ENCODE measurements around the gene OPCML.
A peak's percentile ranks its signal among the peaks of the same experiment; 100 is the strongest.

Gene OPCML

DNA sequence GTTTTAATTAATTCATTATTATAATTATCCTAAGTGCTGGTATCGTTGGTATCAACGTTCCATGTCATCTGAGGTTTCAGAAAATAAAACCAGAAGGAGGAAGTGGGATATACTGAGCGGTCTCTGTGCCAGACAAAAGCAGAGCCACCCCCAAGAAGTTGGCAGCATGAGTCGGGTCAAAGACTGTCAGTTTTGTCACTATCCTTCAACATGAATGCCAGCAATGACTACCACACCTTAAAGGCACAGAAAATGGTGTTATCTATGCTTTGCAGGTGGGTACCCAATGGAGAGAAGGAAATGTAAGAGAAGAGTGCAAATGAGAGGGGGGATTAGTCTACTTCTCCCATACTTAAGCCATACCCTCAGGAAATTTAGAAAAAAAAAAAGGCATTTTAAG lies 408.5 kb downstream of the OPCML start:
- DNase-seq (ENCODE audit: low read depth): no peak

DNA sequence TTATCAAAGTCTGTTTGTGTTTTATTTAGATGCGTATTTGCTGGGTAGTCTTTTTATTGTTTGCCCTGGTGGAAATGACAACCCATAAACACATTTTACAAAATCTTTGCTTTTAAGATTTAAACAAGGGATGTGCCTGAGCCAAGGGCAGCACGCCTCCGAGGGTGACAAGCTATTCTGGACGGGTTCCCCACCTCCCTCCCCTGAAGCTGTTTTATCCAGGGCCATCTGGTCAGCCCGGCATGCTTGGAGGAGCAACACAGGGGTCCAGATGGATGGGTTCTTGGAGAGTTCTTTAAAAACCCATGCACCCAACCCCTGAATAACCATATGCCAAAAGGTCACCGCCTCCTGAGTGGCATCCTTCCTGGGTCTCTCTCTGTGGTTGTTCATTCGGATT lies 408.9 kb downstream of the OPCML start:
- DNase-seq (ENCODE audit: low read depth): no peak

DNA sequence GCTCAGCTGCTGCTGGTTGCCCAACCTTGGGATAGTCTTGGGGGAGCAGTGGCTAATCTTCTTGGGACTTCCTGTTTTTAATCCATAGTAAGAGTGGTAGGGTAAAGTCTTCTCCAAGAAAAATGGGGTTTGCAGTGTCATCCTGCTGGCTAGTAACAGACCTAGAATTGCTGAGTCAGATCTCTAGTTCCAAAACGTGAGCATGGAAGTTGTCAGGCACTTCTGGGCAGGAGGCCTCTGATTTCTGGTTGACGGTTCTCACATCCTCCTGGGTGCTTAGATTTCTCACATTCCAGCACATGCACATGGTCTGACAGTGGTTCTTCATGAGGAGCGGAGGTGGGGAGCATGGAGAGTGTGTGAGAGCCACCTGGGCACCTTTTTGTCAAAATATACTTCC lies 410.0 kb downstream of the OPCML start:
- DNase-seq (ENCODE audit: low read depth): no peak

DNA sequence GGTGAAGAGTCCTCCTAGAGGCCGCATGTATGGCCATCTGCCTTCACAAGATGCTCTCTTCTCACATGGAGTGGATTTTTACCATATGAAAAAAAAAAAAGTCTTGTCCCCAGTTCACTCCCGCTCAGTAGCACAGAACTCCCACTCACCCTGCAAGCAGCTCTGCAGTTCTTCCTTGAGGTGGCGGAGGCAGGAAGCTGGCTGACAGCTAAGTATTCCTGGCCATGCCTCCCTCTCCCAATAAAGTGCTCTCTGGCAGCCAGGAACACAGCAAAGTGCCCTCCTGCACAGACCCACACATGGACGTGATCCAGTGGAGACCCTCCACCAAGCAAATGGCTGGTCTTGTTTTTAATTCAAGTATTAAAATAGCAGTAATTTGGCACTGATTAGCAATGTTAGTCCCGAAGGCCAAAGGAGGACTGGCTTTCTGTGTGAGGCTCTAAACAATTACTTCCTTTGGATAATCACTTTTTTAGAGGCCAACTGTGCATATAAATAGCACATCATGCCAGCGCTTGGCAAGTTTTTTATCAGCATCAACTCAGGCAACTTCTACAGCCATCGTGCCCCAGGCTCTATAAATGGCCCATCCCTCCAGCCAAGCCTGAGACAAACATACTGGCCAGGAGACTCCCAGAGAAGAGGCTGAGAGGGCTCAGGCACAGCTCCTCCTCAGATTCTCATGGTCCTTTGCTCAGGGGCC lies 413.6 kb downstream of the OPCML start:
- no peak for DNase-seq (ENCODE audit: low read depth)

DNA sequence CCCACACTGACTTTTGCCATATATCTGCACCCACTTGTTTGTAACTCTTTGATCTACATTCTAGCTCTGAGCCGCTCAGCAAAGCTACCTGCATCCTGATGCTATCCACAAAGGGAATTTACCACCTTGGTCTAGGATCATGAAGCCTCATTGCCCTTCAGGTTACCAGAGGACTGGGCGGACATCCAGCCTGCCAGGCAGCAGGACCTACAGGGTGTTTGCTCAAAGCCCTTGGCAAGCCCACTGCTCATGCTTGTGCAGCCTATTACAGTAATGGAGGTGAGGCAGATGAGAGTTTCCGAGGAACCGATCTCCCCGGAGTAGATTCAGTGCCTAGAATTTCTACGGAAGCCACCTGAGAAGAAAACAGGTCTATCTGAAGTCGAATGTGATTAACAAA lies 417.2 kb downstream of the OPCML start:
- no peak for DNase-seq (ENCODE audit: low read depth)

DNA sequence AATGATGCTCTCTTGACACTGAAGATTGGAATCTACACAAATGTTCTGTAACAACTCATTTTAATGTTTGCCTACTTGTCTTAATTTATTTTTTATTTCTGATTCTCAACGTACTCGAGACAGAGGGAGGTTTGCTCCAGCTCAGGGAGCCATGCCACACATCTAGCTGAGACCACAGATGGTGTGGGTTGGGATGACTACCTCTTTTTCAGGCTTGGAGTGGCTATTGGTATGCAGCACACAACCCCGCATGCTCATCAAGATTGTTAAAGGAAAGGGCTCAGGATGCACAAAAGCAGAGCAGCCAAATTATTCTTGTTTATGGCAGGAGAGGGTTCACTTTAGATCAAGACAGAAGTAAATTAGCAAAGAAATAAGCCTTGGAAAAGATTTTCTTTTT lies 424.5 kb downstream of the OPCML start:
- DNase-seq (ENCODE audit: low read depth): no peak

DNA sequence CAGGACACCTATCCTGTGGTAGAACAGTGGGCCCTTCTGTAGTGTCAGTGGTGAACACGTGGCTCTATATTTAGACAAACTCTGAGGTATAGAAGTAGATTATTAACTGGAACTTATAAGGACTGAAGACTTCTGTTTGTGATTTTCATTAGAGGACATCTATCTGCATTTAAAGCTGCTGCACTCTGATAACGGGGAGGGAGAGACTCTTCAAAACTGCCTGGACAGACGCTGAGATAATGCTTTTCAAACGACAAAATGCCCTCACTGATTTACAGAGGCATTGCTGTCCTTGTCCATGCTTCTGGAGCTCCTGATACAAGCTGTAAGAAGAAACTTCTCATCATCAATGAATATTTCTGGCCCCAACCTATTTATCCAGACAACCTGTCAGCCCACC lies 425.2 kb downstream of the OPCML start:
- no peak for DNase-seq (ENCODE audit: low read depth)

DNA sequence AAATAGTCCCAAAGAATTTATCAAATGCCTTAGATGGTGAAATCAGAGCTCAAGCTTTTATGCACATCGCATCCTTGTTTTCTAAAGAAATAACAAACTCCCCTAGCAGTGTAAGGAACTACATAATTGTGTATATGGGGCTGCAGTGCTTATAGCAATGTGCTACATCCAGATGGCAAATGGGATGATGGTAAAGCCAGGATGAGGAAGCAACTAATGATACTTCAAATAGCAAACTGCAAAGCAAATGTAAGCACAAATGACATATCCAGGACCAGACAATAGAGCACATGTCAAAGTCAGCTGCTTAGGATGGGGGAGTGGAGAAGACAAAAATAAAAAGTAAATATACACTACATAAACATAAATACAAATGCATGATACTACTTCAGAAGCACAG lies 425.9 kb downstream of the OPCML start:
- no peak for DNase-seq (ENCODE audit: low read depth)

DNA sequence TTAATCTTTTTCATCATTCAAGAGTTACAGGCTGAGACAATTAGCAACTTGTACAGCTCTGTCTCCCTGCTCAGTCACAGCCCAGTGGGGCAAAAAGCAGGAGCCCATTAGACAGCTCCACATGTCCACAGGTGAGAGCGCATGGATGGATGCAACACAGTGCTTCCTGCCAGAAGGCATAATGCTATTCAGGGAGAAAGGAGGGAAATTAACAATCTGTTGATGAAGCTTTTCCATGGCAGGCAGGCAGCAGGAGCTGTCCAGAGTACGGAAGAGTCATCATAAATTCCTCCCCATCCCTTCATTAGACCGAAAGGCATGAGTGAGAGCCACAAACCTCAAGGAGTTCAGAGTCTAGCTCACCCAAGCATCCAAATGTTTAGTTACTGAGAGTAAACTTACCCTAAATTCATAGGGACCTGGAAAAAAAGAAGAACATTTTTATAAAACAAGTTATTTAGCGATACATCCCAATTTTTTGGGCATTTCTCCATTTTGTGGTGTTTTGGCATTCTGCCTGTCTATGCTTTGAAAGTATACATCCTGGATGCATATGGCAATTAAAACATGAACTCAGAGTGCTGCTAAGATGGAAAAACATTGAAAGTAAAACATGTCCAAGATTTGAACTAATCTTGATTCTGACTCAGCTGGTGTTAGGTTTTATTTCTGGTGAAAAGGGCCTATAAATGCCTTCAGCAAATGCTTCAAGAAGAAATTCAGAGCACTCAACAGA lies 428.1 kb downstream of the OPCML start:
- no peak for DNase-seq (ENCODE audit: low read depth)

DNA sequence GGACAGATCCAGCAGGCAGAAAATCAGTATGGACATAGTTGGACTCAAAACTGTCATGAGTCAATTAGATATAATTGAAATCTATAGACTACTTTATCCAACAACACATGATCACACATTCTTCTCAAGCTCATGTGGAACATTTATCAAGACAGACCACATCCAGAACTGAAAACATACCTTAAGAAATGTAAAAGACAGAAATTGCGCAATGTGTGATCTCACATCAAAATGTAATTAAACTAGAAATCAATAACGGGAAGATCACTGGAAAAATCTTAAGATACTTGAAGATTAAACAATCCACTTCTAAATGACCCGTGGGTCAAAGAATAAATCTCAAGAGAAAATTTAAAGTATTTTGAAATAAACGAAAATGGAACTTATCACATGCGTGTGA lies 435.3 kb downstream of the OPCML start:
- no peak for DNase-seq (ENCODE audit: low read depth)

DNA sequence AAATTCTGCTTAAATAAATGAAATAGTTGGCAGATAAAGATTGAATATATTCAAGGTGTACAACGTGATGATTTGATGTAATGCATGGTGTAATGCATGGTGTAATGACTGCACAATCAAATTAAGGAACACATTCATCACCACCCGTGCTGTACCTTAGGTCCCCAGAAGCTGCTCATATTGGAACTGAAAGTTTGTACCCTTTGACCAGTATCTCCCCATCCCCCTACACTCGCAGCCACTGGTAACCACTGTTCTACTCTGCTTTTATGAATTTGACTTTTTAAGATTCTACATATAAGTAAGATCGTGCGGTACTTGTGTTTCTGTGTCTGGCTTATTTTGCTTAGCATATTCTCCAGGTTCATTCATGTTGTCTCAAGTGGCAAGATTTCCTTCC lies 445.8 kb downstream of the OPCML start:
- no peak for DNase-seq (ENCODE audit: low read depth)

DNA sequence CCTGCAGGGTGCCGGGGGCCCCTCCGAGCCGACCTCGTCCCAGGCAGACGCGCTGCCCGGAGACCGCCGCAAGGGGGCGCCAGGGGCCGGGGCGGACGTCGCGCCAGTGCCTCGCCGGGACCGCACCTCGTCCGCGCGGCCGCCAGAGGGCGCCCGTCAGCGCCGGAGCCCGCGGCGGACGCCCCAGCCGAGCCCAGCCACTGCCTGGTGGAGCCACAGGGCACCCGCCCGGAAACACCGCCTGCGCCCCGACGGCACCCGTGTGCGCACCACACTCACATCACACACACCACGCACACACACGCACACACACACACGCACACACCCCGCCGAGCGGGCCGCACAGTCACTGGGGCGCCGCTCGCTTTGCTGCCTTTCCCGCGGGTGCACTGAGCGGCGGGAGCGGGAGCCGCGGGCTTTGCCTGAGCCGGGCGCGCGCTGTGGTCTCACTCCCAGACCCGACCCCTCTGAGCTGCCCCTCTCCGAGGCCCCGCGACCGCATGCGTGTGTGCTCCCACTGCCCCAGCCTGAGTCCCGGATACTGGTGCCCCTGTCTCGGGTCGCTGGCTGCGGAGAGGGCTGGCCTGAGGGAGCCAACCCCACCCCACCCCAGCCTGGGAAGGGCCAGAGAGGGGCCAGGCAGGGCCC lies 449.3 kb downstream of the OPCML start:
- peak; percentile 6 for DNase-seq (ENCODE audit: low read depth)

DNA sequence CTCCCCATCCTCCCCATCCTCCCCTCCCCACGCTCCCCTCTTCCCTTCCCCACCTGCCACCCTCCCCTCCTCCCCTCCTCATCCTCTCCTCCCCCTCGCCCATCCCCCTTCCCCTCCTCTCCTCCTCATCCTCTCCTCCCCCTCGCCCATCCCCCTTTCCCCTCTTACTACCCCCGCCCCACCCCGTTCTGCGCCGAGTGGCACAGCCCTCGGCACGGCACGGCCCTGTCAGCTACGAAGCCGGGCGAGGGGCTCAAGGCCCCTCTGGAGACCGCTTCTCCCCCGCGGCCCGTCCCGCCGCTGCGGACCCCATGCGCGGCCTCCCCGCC lies 449.9 kb downstream of the OPCML start:
- no peak for DNase-seq (ENCODE audit: low read depth)

DNA sequence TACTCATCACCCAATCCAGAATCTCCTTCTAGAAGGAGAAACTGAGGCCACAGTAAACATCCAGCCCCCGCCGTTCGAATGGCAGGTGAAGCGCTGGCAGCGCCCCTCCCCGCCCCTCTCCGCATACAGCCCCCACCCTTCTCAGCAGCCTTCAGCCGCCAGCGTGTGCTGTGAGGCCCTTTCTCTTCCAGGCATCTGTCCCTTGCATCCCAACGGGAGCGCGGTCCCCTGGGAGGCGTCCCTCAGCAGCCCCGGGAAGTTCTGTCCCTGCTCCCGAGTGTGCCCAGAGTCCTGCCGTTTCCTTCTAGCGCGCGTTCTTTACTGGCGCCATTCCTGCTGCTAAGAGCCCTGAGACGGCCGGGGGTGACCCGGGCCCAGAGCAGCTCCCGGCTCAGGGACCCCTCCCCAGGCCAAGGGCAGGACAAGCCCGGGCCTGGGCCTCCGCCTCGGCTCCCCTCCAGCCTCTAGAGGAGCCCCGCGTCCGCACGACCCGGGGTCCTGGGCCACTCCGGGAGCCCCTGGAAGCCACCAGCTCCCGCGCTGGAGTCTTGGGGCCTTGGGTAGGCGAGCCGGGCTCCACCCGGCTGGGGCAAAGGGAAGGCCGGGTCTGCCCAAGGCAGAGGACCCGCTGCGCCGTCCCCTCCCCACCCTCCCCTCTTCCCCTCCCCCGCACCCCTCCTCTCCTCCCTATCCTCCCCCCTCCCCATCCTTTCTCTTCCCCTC lies 450.4 kb downstream of the OPCML start:
- no peak for DNase-seq (ENCODE audit: low read depth)

DNA sequence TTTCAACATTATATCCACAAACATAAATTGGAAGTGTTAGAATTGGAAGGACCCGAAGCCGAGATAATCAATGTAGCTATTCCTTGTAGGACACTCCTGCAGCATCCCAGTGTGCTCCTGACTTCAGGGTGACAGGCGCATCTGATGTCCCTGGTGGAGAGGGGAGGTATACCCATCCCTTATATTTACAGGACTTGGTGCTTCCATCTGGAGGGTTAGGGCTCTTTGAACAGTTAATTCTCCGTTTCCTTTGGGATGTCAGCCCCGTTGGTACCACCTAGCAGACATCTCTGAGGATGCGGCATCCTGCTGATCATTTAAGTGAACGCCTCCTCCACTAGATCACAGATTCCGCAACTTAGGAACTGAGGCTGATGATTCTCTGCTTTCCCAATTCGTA lies 451.3 kb downstream of the OPCML start:
- no peak for DNase-seq (ENCODE audit: low read depth)

DNA sequence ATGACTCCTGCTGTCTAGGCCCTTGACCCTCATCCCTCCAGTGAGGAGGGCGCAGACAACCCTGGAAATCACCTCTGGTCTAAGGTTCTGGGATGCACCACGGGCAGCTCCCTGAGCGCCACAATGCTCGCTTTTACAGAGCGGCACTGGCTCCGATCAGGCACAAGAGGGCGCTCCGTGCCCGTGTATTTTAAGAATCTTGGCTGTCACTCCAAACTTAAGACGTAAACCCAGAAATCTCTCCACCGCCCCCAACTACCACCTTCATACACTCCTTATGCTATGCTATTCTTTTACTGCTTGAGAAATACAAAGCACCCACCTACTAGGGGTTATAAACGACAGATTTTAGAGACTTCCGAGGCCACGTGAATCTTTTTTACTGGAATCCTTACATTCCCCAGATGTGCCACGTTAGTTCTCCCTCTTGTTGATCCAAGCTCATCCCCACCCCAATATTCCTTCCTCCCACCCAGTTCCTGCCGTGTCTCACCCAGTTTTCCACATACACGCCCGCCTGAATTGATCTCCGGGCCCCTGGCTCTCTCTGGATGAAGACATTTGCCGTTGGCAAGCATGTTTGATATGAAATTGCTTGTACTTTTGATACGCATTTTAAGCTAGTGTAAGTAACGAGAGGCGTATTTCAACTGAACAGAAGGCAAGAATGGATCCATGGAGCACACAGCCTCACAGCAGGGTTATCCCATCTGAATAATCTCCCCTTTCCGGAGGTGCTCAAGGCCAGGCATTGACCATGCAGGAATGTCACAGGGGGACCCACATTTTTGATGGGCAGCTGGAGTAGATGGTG lies 453.5 kb downstream of the OPCML start:
- DNase-seq (ENCODE audit: low read depth): no peak

DNA sequence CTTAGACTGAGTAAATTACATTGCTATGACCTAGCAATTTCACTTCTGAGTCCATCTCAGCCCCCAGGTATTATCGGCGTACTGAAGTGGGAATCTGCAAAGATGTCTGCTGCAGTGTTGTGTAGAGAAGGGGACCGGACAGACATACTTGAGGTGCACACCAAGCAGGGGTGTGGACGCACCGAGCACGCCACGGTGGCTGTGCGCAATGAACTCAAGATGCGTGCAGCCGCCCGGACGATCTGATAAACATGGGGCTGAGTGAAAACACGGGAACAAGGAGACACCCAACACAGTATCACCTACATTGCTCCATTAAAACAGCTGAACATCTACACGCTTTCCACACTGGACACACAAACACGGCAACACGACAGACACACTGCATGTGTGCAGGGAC lies 454.3 kb downstream of the OPCML start:
- DNase-seq (ENCODE audit: low read depth): no peak

DNA sequence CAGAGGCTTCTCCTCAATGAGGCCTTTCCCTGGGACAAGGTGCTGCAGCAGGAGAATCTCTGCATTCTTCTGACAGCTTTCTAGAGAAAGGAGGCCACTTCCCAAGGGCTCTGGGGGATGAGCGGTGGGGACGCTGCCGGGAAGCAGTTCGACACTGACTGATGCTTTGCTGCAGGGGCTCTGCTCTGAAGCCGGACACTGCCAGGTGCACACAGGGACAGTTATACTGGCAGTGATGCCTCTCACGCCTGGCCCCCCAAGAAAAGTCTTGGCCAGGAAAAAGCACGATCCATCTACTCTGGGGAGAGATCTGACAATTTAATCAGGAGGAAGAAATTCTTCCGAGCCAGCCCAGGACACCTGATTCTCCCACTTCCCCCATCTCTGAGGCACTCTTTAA lies 456.9 kb downstream of the OPCML start:
- no peak for DNase-seq (ENCODE audit: low read depth)

DNA sequence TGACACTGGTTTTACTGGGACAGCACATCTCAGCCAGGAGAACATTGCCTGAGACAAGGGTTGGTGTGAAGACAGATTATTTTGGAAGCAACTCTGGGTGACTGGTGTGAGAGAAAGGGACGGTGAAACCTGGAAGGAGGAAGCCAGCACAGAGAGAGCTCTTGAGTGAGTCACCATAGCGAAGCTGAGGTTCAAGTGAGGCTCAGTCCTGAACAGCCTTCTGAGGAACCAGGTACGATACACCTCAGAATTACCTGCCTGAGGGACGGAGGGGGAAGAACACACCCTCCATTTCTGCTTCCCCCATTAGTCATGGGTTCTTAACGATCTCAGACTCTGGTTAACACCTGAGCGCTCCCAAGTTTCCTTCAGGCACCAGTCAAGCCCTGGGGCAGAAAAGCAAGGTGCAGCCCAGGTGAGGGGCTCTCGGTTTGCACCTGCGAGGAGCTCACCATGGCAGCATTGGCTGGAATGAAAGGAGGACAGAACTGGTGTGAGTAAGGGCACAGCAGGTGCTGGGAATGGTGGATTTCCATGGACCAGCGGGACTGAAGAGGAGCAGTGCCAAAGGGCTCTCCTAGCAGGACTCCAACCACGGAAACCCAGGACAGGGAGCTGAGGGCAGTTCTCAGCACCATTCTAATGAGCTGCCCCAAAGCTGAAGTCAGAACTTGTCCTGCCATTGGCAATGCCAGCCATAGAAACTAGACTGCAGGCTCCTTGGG lies 459.3 kb downstream of the OPCML start:
- no peak for DNase-seq (ENCODE audit: low read depth)

DNA sequence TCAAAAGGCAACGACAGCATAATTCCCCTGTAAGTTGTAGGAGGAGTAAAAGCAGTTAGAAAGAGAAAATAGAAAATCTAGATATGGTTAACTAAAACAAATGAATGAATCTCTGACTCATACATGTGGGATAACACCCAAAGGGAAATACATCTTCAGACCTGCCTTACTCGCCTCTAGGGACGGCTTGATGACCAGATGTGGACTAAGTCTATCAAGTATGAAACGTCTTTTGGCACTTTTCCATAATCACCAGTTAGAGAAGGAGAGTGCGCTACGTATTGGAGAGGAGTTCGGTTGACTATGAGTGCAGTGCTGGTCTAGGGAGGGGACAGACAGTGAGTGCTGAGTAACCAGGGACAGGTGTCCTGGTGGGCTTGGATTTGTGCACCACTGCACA lies 459.9 kb downstream of the OPCML start:
- no peak for DNase-seq (ENCODE audit: low read depth)

DNA sequence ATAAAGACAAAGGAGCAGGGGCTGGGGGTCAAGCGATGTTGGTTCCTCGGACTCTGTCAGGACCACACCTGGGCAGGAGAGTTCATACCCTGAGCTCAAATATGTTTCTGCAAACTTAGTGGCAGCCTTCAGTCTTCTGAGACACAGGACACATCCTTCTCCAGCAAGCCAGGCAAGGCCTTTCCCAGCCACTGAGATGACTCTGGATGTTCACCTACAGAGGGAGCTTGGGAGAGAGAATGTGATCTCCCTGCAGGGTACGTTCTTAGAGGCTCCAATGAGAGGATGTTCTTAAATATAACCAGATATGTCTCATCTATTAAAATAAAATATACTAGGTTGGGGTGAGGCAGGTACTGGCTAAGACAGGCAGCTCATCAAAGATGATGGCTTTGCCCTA lies 461.5 kb downstream of the OPCML start:
- no peak for DNase-seq (ENCODE audit: low read depth)
